Ishikawa (cell line): ENCODE measurements around the gene DACT3.

Source experiments
- CEBPB ChIP-seq: IDR thresholded peaks from 2 replicates; pipeline ENCODE4 v1.6.1; 2012
- EP300 ChIP-seq: IDR thresholded peaks from 2 replicates; pipeline ENCODE4 v1.6.1; 2012; ENCODE audit warnings: borderline replicate concordance
- MAX ChIP-seq: IDR thresholded peaks from 2 replicates; pipeline ENCODE4 v1.6.1; 2012
- NFIC ChIP-seq: IDR thresholded peaks from 2 replicates; pipeline ENCODE4 v1.6.1; 2012
- RAD21 ChIP-seq: IDR thresholded peaks from 2 replicates; pipeline ENCODE4 v1.6.1; 2012; ENCODE audit warnings: low read depth
- TCF12 ChIP-seq: IDR thresholded peaks from 2 replicates; pipeline ENCODE4 v1.6.1; 2012; ENCODE audit warnings: low read depth
- TEAD4 ChIP-seq: IDR thresholded peaks from 2 replicates; pipeline ENCODE4 v1.6.1; 2012
- USF1 ChIP-seq: IDR thresholded peaks from 2 replicates; pipeline ENCODE4 v1.6.1; 2012
- YY1 ChIP-seq: IDR thresholded peaks from 2 replicates; pipeline ENCODE4 v1.6.1; 2012; ENCODE audit warnings: low read depth
- ZBTB7A ChIP-seq: IDR thresholded peaks from 2 replicates; pipeline ENCODE4 v1.6.1; 2012; ENCODE audit warnings: low read depth

- TF ChIP-seq ZBTB7A, result peak; percentile 53; the same call in 1 of the 2 replicates
- TF ChIP-seq TEAD4, result no peak
- TF ChIP-seq TCF12, result peak; percentile 48; the same call in 1 of the 2 replicates
- TF ChIP-seq MAX, result 0 out of 2 replicates have a peak, but pooled peaks have one; percentile 7
- TF ChIP-seq USF1, result no peak
- no peak for TF ChIP-seq YY1
- no peak for TF ChIP-seq RAD21
- no peak for TF ChIP-seq CEBPB
- TF ChIP-seq NFIC, result no peak
- no peak for TF ChIP-seq EP300
These were observed 21.4 kb downstream of the DACT3 start for GRCh38 chr19:46639358-46640182.
